22Rv1 (cell line): Measurements from ENCODE around the gene LPAR5.

ENCODE experiments used
- H3K27ac ChIP-seq: fragments of 450-650 bp; 2 replicates; pipeline ENCODE4 v1.5.1; 2017
- ZFX ChIP-seq: fragments of 450-650 bp; IDR thresholded peaks from 2 replicates; pipeline ENCODE4 v1.6.1; 2017; ENCODE audit warnings: antibody characterized with exemption, borderline replicate concordance
- TF ChIP-seq, protein P1 (sequence below): fragments of 450-650 bp; IDR thresholded peaks from 2 replicates; pipeline ENCODE4 v1.5.1; 2017; ENCODE audit warnings: mild to moderate bottlenecking

The LPAR5 gene

DNA sequence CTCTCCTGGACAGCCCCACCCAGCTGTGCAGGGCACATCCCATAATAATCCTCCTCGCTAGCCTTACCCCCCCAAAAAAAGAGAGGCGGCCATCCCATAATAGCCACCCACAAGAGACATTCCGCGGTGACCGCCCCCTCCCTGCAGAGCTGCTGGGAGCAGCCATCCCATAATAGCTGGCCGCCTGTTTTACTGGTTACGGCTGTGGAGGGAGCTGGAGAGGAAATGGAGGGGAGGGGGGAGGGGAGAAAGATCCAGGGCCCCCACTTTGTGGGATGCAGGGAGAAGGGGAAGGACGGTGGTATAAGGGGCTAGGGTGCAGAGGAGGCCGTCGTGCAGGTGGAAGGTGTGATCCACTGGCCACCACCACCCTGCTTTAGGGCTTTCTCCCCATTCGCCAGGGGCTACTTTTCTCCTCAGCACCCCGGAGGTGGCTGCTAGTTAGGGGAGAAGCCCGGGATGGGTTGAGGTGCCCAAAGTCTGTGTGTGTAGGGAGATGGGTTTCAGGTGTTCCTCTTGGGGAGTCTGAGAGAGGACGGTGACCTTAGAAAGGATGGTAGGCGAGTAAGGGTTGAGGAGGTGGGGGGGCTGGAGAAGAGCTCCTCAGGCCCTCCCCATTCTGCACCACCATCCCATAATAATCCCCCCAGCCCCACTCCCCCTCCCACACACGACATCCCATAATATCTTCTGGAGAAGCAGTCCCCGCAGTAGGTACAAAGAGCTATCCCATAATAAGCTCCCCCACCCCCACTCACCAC lies 22.6 kb downstream of the LPAR5 start:
- H3K27ac ChIP-seq = peak overlapping the region; percentile 93
- TF ChIP-seq ZFX = no peak
- TF ChIP-seq, protein P1, sequence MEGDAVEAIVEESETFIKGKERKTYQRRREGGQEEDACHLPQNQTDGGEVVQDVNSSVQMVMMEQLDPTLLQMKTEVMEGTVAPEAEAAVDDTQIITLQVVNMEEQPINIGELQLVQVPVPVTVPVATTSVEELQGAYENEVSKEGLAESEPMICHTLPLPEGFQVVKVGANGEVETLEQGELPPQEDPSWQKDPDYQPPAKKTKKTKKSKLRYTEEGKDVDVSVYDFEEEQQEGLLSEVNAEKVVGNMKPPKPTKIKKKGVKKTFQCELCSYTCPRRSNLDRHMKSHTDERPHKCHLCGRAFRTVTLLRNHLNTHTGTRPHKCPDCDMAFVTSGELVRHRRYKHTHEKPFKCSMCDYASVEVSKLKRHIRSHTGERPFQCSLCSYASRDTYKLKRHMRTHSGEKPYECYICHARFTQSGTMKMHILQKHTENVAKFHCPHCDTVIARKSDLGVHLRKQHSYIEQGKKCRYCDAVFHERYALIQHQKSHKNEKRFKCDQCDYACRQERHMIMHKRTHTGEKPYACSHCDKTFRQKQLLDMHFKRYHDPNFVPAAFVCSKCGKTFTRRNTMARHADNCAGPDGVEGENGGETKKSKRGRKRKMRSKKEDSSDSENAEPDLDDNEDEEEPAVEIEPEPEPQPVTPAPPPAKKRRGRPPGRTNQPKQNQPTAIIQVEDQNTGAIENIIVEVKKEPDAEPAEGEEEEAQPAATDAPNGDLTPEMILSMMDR = 0 out of 2 replicates have a peak, but pooled peaks have one; percentile 12

DNA sequence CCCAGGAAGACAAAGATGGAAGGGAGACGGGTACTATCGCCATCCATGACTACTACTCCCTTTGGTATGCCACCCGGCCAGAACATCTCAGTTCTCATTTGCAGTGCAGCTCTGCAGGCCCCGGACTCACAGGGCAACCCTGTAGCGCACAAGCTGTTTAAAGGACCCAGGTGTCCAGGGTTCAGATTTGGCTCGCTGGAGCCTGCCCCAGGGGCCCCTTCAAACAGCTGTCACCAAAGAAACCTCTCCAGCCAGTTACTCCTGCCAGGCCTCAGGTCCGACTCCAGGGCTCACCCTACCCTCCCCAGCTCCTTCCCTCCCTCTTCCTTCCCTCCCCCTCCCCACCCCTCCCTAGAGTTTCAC lies 23.1 kb downstream of the LPAR5 start:
- TF ChIP-seq, protein P1 = no peak
- TF ChIP-seq ZFX = no peak
- peak overlapping the region; percentile 93 for H3K27ac ChIP-seq

- peak overlapping the region; percentile 93 for H3K27ac ChIP-seq
- no peak for TF ChIP-seq ZFX
- TF ChIP-seq, protein P1 = no peak
Measured at GRCh38 chr12:6612247-6612646, 23.5 kb downstream of the LPAR5 start.

GRCh38 chr12:6608592-6609281 lies 27.0 kb downstream of the LPAR5 start:
- peak overlapping the region; percentile 100 for H3K27ac ChIP-seq

GRCh38 chr12:6607751-6608591 lies 27.8 kb downstream of the LPAR5 start:
- TF ChIP-seq, protein P1 = no peak
- H3K27ac ChIP-seq = peak overlapping the region; percentile 100

More at GRCh38 chr12:6608592-6609281, 27.0 kb downstream of the LPAR5 start:
- TF ChIP-seq, protein P1 = no peak
- no peak for TF ChIP-seq ZFX

DNA sequence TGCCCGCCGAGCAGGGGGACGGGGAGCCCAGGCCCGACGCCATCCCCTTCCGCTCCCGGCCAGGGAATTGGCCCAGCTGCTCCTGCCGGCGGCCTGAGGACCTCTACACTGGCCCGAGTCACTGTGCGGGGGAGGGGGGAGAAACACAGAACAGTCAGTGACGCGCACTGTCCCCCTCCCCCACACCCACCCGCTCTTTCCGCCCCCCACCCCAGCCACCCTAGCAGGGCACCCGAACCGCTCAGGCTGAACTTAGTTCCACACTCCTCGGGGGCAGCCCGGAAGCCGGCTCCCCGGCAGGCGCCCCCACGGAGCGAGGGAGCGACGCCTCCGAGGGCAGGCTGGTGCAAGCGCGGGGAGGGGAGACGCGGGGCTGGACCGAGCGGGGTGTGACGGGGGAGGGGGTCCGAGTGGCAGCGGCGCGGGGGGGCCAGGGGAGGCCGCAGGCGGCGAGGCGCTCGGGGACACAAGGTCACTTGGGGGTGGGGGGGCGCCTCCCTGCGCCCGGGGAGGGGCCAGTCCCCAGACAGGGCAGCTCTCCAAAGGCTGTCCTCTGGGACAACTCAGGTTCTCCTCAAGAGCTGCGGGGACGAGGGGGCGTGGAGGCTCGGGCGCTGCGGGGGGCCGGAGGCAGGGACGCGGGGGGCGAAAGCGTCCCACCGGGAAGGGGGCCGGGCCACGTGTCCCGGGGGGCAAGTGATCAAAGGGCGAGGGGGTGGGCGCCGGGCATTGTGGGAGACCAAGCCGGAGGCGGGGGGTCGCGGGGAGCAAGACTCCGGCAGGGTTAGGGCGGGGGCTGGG lies 29.2 kb downstream of the LPAR5 start:
- TF ChIP-seq, protein P1 = no peak
- no peak for TF ChIP-seq ZFX
- peak overlapping the region; percentile 100 for H3K27ac ChIP-seq
